GM23338 (cell line): Measurements from ENCODE around the gene PTPRE. TPM values are rescaled to one million over a fixed set of nuclear protein-coding genes. Genes with fewer than 3 reads are reported as not detected.

ENCODE experiments used
- ATAC-seq: fragments of 200-7000 bp; cut with Tn5 transposase; 3 replicates; pipeline ENCODE4 v1.9.1; 2020
- DNase-seq: peaks from one replicate; pipeline ENCODE4 v3.0.0-alpha.2; 2015; ENCODE audit warnings: low spot score
- H2AFZ ChIP-seq: fragments of 200-600 bp; sonication (generic); 2 replicates; pipeline ENCODE4 v1.8.0; 2016; ENCODE audit warnings: antibody characterized with exemption, mild to moderate bottlenecking, moderate library complexity
- H3F3A ChIP-seq: fragments of 200-600 bp; sonication (generic); replicated peaks from 2 replicates; pipeline ENCODE4 v1.8.0; 2017; ENCODE audit warnings: antibody characterized with exemption, mixed run types, low read depth
- H3K27ac ChIP-seq: fragments of 200-600 bp; sonication (generic); 2 replicates; pipeline ENCODE4 v1.6.1; 2016; ENCODE audit warnings: low read depth
- H3K27me3 ChIP-seq: fragments of 200-600 bp; sonication (generic); 2 replicates; pipeline ENCODE4 v1.8.0; 2016; ENCODE audit warnings: mild to moderate bottlenecking, mixed run types, moderate library complexity; ENCODE audit not compliant: insufficient read depth
- H3K36me3 ChIP-seq: fragments of 200-600 bp; sonication (generic); 2 replicates; pipeline ENCODE4 v1.8.0; 2016; ENCODE audit warnings: mild to moderate bottlenecking; ENCODE audit not compliant: insufficient read depth
- H3K4me1 ChIP-seq: fragments of 200-600 bp; sonication (generic); 2 replicates; pipeline ENCODE4 v1.8.0; 2016; ENCODE audit warnings: mild to moderate bottlenecking, moderate library complexity; ENCODE audit not compliant: insufficient read depth
- H3K4me2 ChIP-seq: fragments of 200-600 bp; sonication (generic); 2 replicates; pipeline ENCODE4 v1.7.1; 2017; ENCODE audit warnings: mixed run types
- H3K4me3 ChIP-seq: fragments of 200-600 bp; sonication (generic); 2 replicates; pipeline ENCODE4 v1.6.1; 2016; ENCODE audit warnings: mixed run types
- H3K79me2 ChIP-seq: fragments of 200-600 bp; sonication (generic); replicated peaks from 2 replicates; pipeline ENCODE4 v1.8.0; 2017; ENCODE audit warnings: mild to moderate bottlenecking; ENCODE audit not compliant: insufficient read depth
- H3K9me2 ChIP-seq: fragments of 200-600 bp; sonication (generic); 2 replicates; pipeline ENCODE4 v1.8.0; 2017; ENCODE audit not compliant: insufficient read depth
- H4K20me1 ChIP-seq: fragments of 200-600 bp; sonication (generic); replicated peaks from 2 replicates; pipeline ENCODE4 v1.8.0; 2017; ENCODE audit warnings: mild to moderate bottlenecking; ENCODE audit not compliant: insufficient read depth
- H3K27ac Mint-ChIP-seq: 2 replicates; pipeline ENCODE4 v1.8.0; 2020; ENCODE audit warnings: inconsistent platforms, mild to moderate bottlenecking, moderate library complexity, mixed read lengths
- H3K27me3 Mint-ChIP-seq: 3 replicates; pipeline ENCODE4 v1.8.0; 2022; ENCODE audit warnings: low read depth, mild to moderate bottlenecking, moderate library complexity, mixed read lengths, inconsistent platforms; ENCODE audit not compliant: insufficient read depth, poor library complexity
- H3K36me3 Mint-ChIP-seq: 3 replicates; pipeline ENCODE4 v1.8.0; 2021; ENCODE audit warnings: low read depth, mild to moderate bottlenecking, inconsistent platforms, moderate library complexity, mixed read lengths
- H3K4me1 Mint-ChIP-seq: 3 replicates; pipeline ENCODE4 v1.8.0; 2020; ENCODE audit warnings: mild to moderate bottlenecking, inconsistent platforms, mixed read lengths
- H3K4me3 Mint-ChIP-seq: 3 replicates; pipeline ENCODE4 v1.8.0; 2021; ENCODE audit warnings: moderate library complexity, mild to moderate bottlenecking, inconsistent platforms, mixed read lengths
- H3K9me3 Mint-ChIP-seq: 3 replicates; pipeline ENCODE4 v1.8.0; 2020; ENCODE audit warnings: moderate library complexity, mild to moderate bottlenecking, inconsistent platforms, mixed read lengths
- CREB1 ChIP-seq: fragments of 250-450 bp; sonication (Bioruptor Pico); IDR thresholded peaks from 2 replicates; pipeline ENCODE4 v1.5.0; 2020; ENCODE audit warnings: low read depth, mild to moderate bottlenecking, moderate library complexity
- CTCF ChIP-seq, 2 experiments: fragments of 200-600 bp in 1 of 2; sonication (generic) in 1 of 2; conservative IDR thresholded peaks; 2 replicates each; pipeline versions ENCODE4 v1.5.1 to v1.6.1; 2016 to 2017; ENCODE audit warnings: antibody characterized with exemption in 2 of 2, low read depth in 2 of 2, mild to moderate bottlenecking in 2 of 2, moderate library complexity in 1 of 2
- ETS1 ChIP-seq: IDR thresholded peaks from 2 replicates; pipeline ENCODE4 v1.6.1; 2016; ENCODE audit warnings: antibody characterized with exemption
- EZH2 ChIP-seq: fragments of 200-600 bp; sonication (generic); IDR thresholded peaks from one replicate; pipeline ENCODE4 v1.8.0; 2017; ENCODE audit warnings: antibody characterized with exemption, mild to moderate bottlenecking, low read depth; ENCODE audit not compliant: unreplicated experiment
- EZH2phosphoT487 ChIP-seq: fragments of 200-600 bp; sonication (generic); IDR thresholded peaks from one replicate; pipeline ENCODE4 v1.8.1; 2018; ENCODE audit warnings: antibody characterized with exemption; ENCODE audit not compliant: unreplicated experiment
- JUNB ChIP-seq: IDR thresholded peaks from one replicate; pipeline ENCODE4 v1.6.1; 2016; ENCODE audit warnings: antibody characterized with exemption; ENCODE audit not compliant: unreplicated experiment
- NANOG ChIP-seq: IDR thresholded peaks from 2 replicates; pipeline ENCODE4 v1.6.1; 2016; ENCODE audit warnings: antibody characterized with exemption, borderline replicate concordance
- POLR2AphosphoS5 ChIP-seq: IDR thresholded peaks from 2 replicates; pipeline ENCODE4 v1.6.1; 2016; ENCODE audit warnings: antibody characterized with exemption, low read depth
- STAT1 ChIP-seq: IDR thresholded peaks from one replicate; pipeline ENCODE4 v1.6.1; 2016; ENCODE audit warnings: antibody characterized with exemption; ENCODE audit not compliant: unreplicated experiment
- ZNF331 ChIP-seq: fragments of 250-450 bp; sonication (Bioruptor Pico); IDR thresholded peaks from 2 replicates; pipeline ENCODE4 v1.5.0; 2020; ENCODE audit warnings: low read depth, mild to moderate bottlenecking, moderate library complexity
- polyA plus RNA-seq: library from polyadenylated mRNA; unstranded; fragments of >200 nt; fragmentation: Nextera tagmentation; extraction: Ambion mirVana; gene quantifications from 2 replicates; pipeline ENCODE4 v1.2.1, GENCODE V29; 2016
- total RNA-seq: library from RNA; depleted of rRNA; stranded (reverse); fragments of >200 nt; shearing (Covaris generic); gene quantifications from 2 replicates; pipeline ENCODE4 v1.2.3, GENCODE V29; 2014

Gene PTPRE
- total and polyA plus RNA-seq, 2 experiments from 2014 or later = 0.34 to 0.42 TPM

- TF ChIP-seq CTCF (conservative IDR thresholded peaks at IDR 0.05; ENCODE audit: low read depth in 2 of 2) = no peak
- TF ChIP-seq JUNB = no peak
- no peak for TF ChIP-seq NANOG
- no peak for TF ChIP-seq ZNF331 (CRISPR knock-in tag)
- no peak for TF ChIP-seq ETS1
- no peaks in the 10 kb centered on the region for H3K9me2 ChIP-seq
- ATAC-seq = no peak
- no peaks in the 10 kb centered on the region for H3K79me2 ChIP-seq
- peaks cover 5% of the 10 kb centered on the region; the same call in 2 of the 3 replicates for H3K4me1 Mint-ChIP-seq
- H3F3A ChIP-seq = no peaks in the 10 kb centered on the region
- peaks cover 39% of the 10 kb centered on the region for H3K36me3 Mint-ChIP-seq
- no peak overlapping the region for H3K4me2 ChIP-seq
- no peak overlapping the region for H3K27ac Mint-ChIP-seq
- H3K4me3 Mint-ChIP-seq = no peak overlapping the region
- H2AFZ ChIP-seq = no peak overlapping the region
- H3K4me3 ChIP-seq = no peak overlapping the region
- peaks cover 2% of the 10 kb centered on the region for H3K27me3 Mint-ChIP-seq
- no peaks in the 10 kb centered on the region for H3K9me3 Mint-ChIP-seq
- peaks cover 42% of the 10 kb centered on the region for H3K36me3 ChIP-seq
- no peaks in the 10 kb centered on the region for H3K4me1 ChIP-seq
- H4K20me1 ChIP-seq = peaks cover 6% of the 10 kb centered on the region
- no peaks in the 10 kb centered on the region for H3K27me3 ChIP-seq
- no peak overlapping the region for H3K27ac ChIP-seq
- no peak for DNase-seq
These were observed 191.7 kb downstream of the PTPRE start for GRCh38 chr10:128098631-128099030.

- no peaks in the 10 kb centered on the region for H3K9me3 Mint-ChIP-seq
- H3K79me2 ChIP-seq = no peaks in the 10 kb centered on the region
- H3K27me3 Mint-ChIP-seq = peaks cover 2% of the 10 kb centered on the region
- no peak overlapping the region for H3K4me3 Mint-ChIP-seq
- H3K27ac Mint-ChIP-seq = no peak overlapping the region
- H3K36me3 ChIP-seq = peaks cover 42% of the 10 kb centered on the region
- H3F3A ChIP-seq = no peaks in the 10 kb centered on the region
- H2AFZ ChIP-seq = no peak overlapping the region
- ATAC-seq (no peak), DNase-seq (no peak)
- no peak overlapping the region for H3K27ac ChIP-seq
- no peaks in the 10 kb centered on the region for H3K9me2 ChIP-seq
- peaks cover 5% of the 10 kb centered on the region; the same call in 2 of the 3 replicates for H3K4me1 Mint-ChIP-seq
- no peak overlapping the region for H3K4me3 ChIP-seq
- no peaks in the 10 kb centered on the region for H3K4me1 ChIP-seq
- H4K20me1 ChIP-seq = peaks cover 6% of the 10 kb centered on the region
- H3K36me3 Mint-ChIP-seq = peaks cover 39% of the 10 kb centered on the region
- H3K4me2 ChIP-seq = no peak overlapping the region
- no peaks in the 10 kb centered on the region for H3K27me3 ChIP-seq
- no peak for TF ChIP-seq CREB1
- no peak for TF ChIP-seq EZH2
- no peak for TF ChIP-seq ZNF331 (CRISPR knock-in tag)
- no peak for TF ChIP-seq CTCF (conservative IDR thresholded peaks at IDR 0.05; ENCODE audit: low read depth in 2 of 2)
- no peak for TF ChIP-seq POLR2AphosphoS5
- TF ChIP-seq JUNB = no peak
- no peak for TF ChIP-seq STAT1
- no peak for TF ChIP-seq ETS1
- TF ChIP-seq EZH2phosphoT487 = no peak
- no peak for TF ChIP-seq NANOG
These were observed 193.0 kb downstream of the PTPRE start for GRCh38 chr10:128099901-128100300.
